Measurements from ENCODE around the gene TEPSIN. TPM values are rescaled to one million over a fixed set of nuclear protein-coding genes. Genes with fewer than 3 reads are reported as not detected.

Gene TEPSIN
- total and polyA plus RNA-seq, 2 of the 13 experiments (the other 11 are each of a cell fraction or from before 2014, with no cell fraction given), result 16.1 to 18.8 TPM

GRCh38 chr17:81240761-81241160, 1.9 kb upstream of the TEPSIN start:
- H3K27me3 ChIP-seq (ENCODE audit: control insufficient read depth in 1 of 2, insufficient read depth in 2 of 2, low read length in 2 of 2), result no peaks in the 10 kb centered on the region; a peak in 1 of 5 replicates
- H3K27ac ChIP-seq (ENCODE audit: extremely low read length, insufficient read depth, low read length), result no peak overlapping the region
- CTCF ChIA-PET (ENCODE audit: low intra/inter-chr PET ratio, low total read pairs), result interaction anchor here (1.7 to 2.4 kb wide), 2 partner anchors 96 to 98 kb away, joined by 6 to 28 read pairs; no protein-coding TSS in a partner anchor
- no peak for ATAC-seq
- intact Hi-C loops (cut with micrococcal nuclease; ENCODE audit: unreplicated experiment), result loop anchor here (1.0 kb wide), 1 partner anchor 98 kb away; no protein-coding TSS in a partner anchor
- H4K20me1 ChIP-seq (ENCODE audit: insufficient read depth, low read length), result peaks cover 8% of the 10 kb centered on the region; the same call in 1 of the 2 replicates
- in situ Hi-C loops (cut with HindIII; ENCODE audit: extremely low pct_ligation_motif_present, low pct_unique_long_range_greater_than_20kb), result no loop called here
- H2AFZ ChIP-seq (ENCODE audit: low read length), result no peak overlapping the region
- POLR2A ChIA-PET, result interaction anchor here (3.8 kb wide), 1 partner anchor 18 kb away, joined by 61 read pairs; the partner anchor contains the start of gene CEP131
- peak overlapping the region in 1 of 3 experiments; percentile 96; a peak in 2 of 6 replicates for H3K4me3 ChIP-seq (replicated peaks in 1 of 3; ENCODE audit: insufficient read depth in 1 of 3, low read depth in 2 of 3, low read length in 3 of 3)
- H3K9me3 ChIP-seq (ENCODE audit: low read length), result no peaks in the 10 kb centered on the region
- 84% methylated on average over 7 of the region's 8 CpGs for WGBS (ENCODE audit: low lambda C conversion rate)
- TSS peak; percentile 53 for BruUV-seq (replicated peaks)
- peak overlapping the region; percentile 91 for H3K4me2 ChIP-seq (ENCODE audit: low read depth, low read length)
- H3K9ac ChIP-seq (ENCODE audit: insufficient read depth, low read depth, low read length), result peak overlapping the region; percentile 98
- peaks cover 39% of the 10 kb centered on the region for H3K79me2 ChIP-seq (ENCODE audit: insufficient read depth, low read length)
- TF ChIP-seq BHLHE40 (IDR thresholded peaks at IDR 0.05; ENCODE audit: low read length) (no peak), EED (CRISPR knock-in tag; IDR thresholded peaks at IDR 0.05) (0 out of 2 replicates have a peak, but pooled peaks have one; percentile 28), POLR2G (IDR thresholded peaks at IDR 0.05; ENCODE audit: low read depth, low read length) (peak; percentile 3; the same call in 1 of the 2 replicates), THAP7 (CRISPR knock-in tag; IDR thresholded peaks at IDR 0.05) (0 out of 2 replicates have a peak, but pooled peaks have one; percentile 27), ZSCAN25 (CRISPR knock-in tag; IDR thresholded peaks at IDR 0.05) (no peak), HHEX (CRISPR knock-in tag; IDR thresholded peaks at IDR 0.05) (no peak), ZC3H4 (CRISPR knock-in tag; IDR thresholded peaks at IDR 0.05; ENCODE audit: borderline replicate concordance) (no peak)
- TF ChIP-seq, protein P1, sequence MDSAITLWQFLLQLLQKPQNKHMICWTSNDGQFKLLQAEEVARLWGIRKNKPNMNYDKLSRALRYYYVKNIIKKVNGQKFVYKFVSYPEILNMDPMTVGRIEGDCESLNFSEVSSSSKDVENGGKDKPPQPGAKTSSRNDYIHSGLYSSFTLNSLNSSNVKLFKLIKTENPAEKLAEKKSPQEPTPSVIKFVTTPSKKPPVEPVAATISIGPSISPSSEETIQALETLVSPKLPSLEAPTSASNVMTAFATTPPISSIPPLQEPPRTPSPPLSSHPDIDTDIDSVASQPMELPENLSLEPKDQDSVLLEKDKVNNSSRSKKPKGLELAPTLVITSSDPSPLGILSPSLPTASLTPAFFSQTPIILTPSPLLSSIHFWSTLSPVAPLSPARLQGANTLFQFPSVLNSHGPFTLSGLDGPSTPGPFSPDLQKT (CRISPR knock-in tag; IDR thresholded peaks at IDR 0.05; ENCODE audit: borderline replicate concordance), result no peak
- peaks cover 44% of the 10 kb centered on the region for H3K4me1 ChIP-seq (ENCODE audit: insufficient read depth, low read length)
- H3K36me3 ChIP-seq (replicated peaks in 1 of 2; ENCODE audit: control insufficient read depth in 1 of 2, insufficient read depth in 2 of 2, low read length in 2 of 2), result peaks cover 4 to 6% of the 10 kb centered on the region in 2 experiments; a peak in 2 of 5 replicates
- no peak for DNase-seq (ENCODE audit: low spot score)
- FAIRE-seq, result peak; percentile 46
